ENCODE results near the gene LCE1B. TPM values are rescaled to one million over a fixed set of nuclear protein-coding genes. Genes with fewer than 3 reads are reported as not detected.

LCE1B gene
- total RNA-seq, 1 experiment from 2014 or later: not detected

GRCh38 chr1:152786077-152786476 lies 25.7 kb upstream of the LCE1B start, which contains the start of gene LCE1E:
Gene LCE1E, plus strand, starts transcription at chr1:152786257. Its CDS starts 1,043 bp downstream, at chr1:152787300.
- Histone ChIP-seq H3K4me3 (replicated peaks in 1 of 2; ENCODE audit: low read depth in 1 of 2, low read length in 2 of 2) (no peak within 1 kb of the TSS), H3K9me3 (ENCODE audit: control insufficient read depth in 1 of 2, insufficient read depth in 1 of 2, low read depth in 1 of 2, low read length in 2 of 2) (no peaks in the 10 kb centered on the region), H3K27me3 (ENCODE audit: insufficient read depth, low read length) (peaks cover 26% of the 10 kb centered on the region), H3K4me2 (ENCODE audit: low read length) (no peak within 1 kb of the TSS), H4K20me1 (ENCODE audit: insufficient read depth) (no peaks in the 10 kb centered on the region), H3K27ac (ENCODE audit: low read depth, low read length) (no peak within 1 kb of the TSS), H3K9me2 (ENCODE audit: insufficient read depth) (no peaks in the 10 kb centered on the region), H3K4me1 (ENCODE audit: control insufficient read depth in 1 of 2, insufficient read depth in 2 of 2, low read length in 2 of 2) (no peaks in the 10 kb centered on the region), H3K9ac (ENCODE audit: low read length) (no peak within 1 kb of the TSS), H3K36me3 (ENCODE audit: control insufficient read depth in 1 of 2, insufficient read depth in 2 of 2, low read length in 2 of 2) (no peaks in the 10 kb centered on the region), H2AFZ (ENCODE audit: low read depth, low read length, poor library complexity, severe bottlenecking) (no peak within 1 kb of the TSS), H3K79me2 (ENCODE audit: insufficient read depth, low read length) (no peaks in the 10 kb centered on the region)
- no peak for TF ChIP-seq EZH2 (IDR thresholded peaks at IDR 0.05)
- CTCF ChIA-PET: interaction anchor here (2.0 kb wide), 1 partner anchor 9 kb away, joined by 4 read pairs; no protein-coding TSS in a partner anchor
- RAD21 ChIA-PET (ENCODE audit: low non-redundant PET in 1 of 2, low total read pairs in 2 of 2, uncharacterized antibody in 2 of 2, unreplicated experiment in 2 of 2): no interaction called here
- intact Hi-C loops (cut with micrococcal nuclease): loop anchor here (1.0 kb wide), 1 partner anchor 13 kb away; no protein-coding TSS in a partner anchor
- ATAC-seq (peak; percentile 76), DNase-seq (ENCODE audit: low read depth, low spot score) (no peak)
- no TSS peak for BruUV-seq (replicated peaks)
- POLR2A ChIA-PET: no interaction called here

- Histone ChIP-seq H4K20me1 (ENCODE audit: insufficient read depth) (no peaks in the 10 kb centered on the region), H3K36me3 (ENCODE audit: control insufficient read depth in 1 of 2, insufficient read depth in 2 of 2, low read length in 2 of 2) (no peaks in the 10 kb centered on the region), H3K27ac (ENCODE audit: low read depth, low read length) (no peak overlapping the region), H3K9ac (ENCODE audit: low read length) (no peak overlapping the region), H3K9me2 (ENCODE audit: insufficient read depth) (no peaks in the 10 kb centered on the region), H2AFZ (ENCODE audit: low read depth, low read length, poor library complexity, severe bottlenecking) (no peak overlapping the region), H3K4me3 (replicated peaks in 1 of 2; ENCODE audit: low read depth in 1 of 2, low read length in 2 of 2) (no peak overlapping the region), H3K27me3 (ENCODE audit: insufficient read depth, low read length) (peaks cover 13% of the 10 kb centered on the region), H3K79me2 (ENCODE audit: insufficient read depth, low read length) (no peaks in the 10 kb centered on the region), H3K4me1 (ENCODE audit: control insufficient read depth in 1 of 2, insufficient read depth in 2 of 2, low read length in 2 of 2) (no peaks in the 10 kb centered on the region), H3K9me3 (ENCODE audit: control insufficient read depth in 1 of 2, insufficient read depth in 1 of 2, low read depth in 1 of 2, low read length in 2 of 2) (no peaks in the 10 kb centered on the region), H3K4me2 (ENCODE audit: low read length) (no peak overlapping the region)
- RAD21 ChIA-PET (ENCODE audit: low non-redundant PET in 1 of 2, low total read pairs in 2 of 2, uncharacterized antibody in 2 of 2, unreplicated experiment in 2 of 2): no interaction called here
- BruUV-seq (replicated peaks): no TSS peak
- no peak for ATAC-seq
- no peak for DNase-seq (ENCODE audit: low read depth, low spot score)
- CTCF ChIA-PET: no interaction called here
- POLR2A ChIA-PET: no interaction called here
- intact Hi-C loops (cut with micrococcal nuclease): no loop called here
- no peak for TF ChIP-seq POLR2A (IDR thresholded peaks at IDR 0.05; ENCODE audit: borderline replicate concordance, extremely low read depth, insufficient read depth, insufficient read length)
- no peak for TF ChIP-seq ATF3 (IDR thresholded peaks at IDR 0.05)
- TF ChIP-seq FOSL1 (IDR thresholded peaks at IDR 0.05; ENCODE audit: low read depth): no peak
- no peak for TF ChIP-seq SRF (IDR thresholded peaks at IDR 0.05; ENCODE audit: low read depth)
- TF ChIP-seq ELF1 (IDR thresholded peaks at IDR 0.05; ENCODE audit: borderline replicate concordance, low read depth): no peak
- no peak for TF ChIP-seq CBX3 (IDR thresholded peaks at IDR 0.05; ENCODE audit: low read depth)
- TF ChIP-seq EGR1 (IDR thresholded peaks at IDR 0.05; ENCODE audit: low read depth): no peak
- TF ChIP-seq CEBPB (IDR thresholded peaks at IDR 0.05; ENCODE audit: low read depth): no peak
- TF ChIP-seq EZH2 (IDR thresholded peaks at IDR 0.05): no peak
- TF ChIP-seq JUND (IDR thresholded peaks at IDR 0.05): no peak
- no peak for TF ChIP-seq TCF7L2 (IDR thresholded peaks at IDR 0.05; ENCODE audit: borderline replicate concordance, extremely low read depth, insufficient read depth, insufficient read length)
- TF ChIP-seq RAD21 (IDR thresholded peaks at IDR 0.05; ENCODE audit: low read depth): no peak
- TF ChIP-seq MAX (IDR thresholded peaks at IDR 0.05): no peak
Measured at GRCh38 chr1:152795686-152796085, 16.1 kb upstream of the LCE1B start.

Measured in HCT116 (cell line).